Stimulated activated CD8-positive, alpha-beta memory T cell treated with anti-CD3 and anti-CD28 coated beads, Interleukin-2, amount 100 ng/mL, for 48 hours (primary cell): ENCODE data around the gene SLC26A2.
"Not testable (repeated sequence)": the region's sequence is repeated elsewhere in the genome, so short reads cannot be mapped to it uniquely, and the experiment has no call there.

Experiments used
- DNase-seq, 2 donors: peaks; one replicate each; pipeline ENCODE4 v3.0.0-alpha.2; 2020; ENCODE audit warnings: low read depth in 2 of 2

The SLC26A2 gene

DNA sequence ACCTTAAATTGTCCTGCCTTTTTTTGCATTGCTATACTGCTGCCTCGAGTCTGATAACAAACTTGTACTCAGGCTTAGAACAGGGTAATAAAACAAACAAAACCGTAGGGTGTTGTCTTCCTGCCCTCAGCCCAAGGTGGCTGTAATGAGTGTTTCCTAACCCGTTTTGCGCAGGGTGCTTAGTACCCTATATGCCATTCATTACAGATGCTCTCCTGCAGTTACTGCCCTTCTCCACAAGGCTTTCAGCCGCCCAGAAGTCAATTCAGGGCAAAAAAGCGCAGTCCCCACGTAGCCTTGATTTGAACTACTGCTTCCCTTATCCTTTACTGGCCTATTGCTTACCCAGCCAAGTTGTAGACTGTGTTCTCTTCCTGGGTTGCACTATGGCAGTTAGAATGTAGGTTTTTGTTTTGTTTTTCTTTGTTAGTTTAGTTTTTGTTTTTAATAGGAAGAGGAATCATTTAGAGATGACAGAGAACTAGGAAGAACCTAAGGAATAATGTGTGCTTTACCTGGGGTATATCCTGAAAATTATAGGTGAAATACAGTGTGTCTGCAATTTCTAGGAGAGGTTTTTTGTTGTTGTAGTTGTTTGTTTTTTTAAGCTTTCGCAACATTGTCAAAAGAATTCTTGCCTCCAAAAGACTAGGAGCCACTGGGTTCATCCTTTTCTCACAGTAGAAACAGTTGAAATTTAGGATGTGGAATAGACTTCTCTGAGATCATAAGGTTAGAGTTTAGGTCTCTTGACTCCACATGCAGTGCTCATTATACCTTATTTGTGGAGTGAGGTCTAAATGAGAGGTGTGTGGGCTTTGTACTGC is 41.3 kb downstream of the SLC26A2 start:
- DNase-seq: peak in 1 of 2 donors; percentile 22

- no peak for DNase-seq
Measured at GRCh38 chr5:150006318-150006717, 45.8 kb downstream of the SLC26A2 start.

GRCh38 chr5:150007050-150007449 is 46.5 kb downstream of the SLC26A2 start:
- DNase-seq: no peak

DNA sequence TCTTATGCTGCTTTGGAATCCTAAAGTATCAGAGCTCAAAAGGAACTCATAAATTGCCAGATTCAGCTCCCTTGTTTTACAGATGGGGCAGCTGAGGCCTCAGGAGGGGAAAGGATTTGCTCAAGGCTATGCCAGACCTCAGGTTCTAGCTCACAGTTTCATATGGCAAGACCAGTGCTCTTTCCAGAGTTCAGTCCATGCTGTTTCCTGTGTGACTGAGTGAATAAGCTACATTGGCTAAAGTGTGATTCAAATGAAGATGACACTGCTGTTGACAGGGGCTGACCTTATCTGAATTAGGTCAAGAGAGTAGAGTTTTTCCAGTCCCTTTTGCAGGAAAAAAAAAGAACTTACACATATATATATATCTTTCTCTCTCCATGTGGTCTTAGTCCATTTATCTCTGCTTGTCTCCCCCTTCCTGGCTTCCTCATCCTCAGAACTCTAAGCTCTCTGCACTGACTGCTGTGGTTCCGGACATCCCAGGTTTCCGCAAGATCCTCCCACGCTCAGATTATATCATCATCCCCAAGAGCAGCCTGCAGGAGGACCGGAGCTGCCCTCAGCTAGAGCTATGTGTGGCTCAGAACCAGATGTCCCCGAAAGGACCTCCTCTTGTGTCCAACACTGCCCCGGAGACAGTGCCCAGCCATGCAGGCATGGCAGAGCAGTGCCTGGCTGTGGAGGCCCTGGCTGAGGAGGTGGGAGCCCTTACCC is 49.3 kb downstream of the SLC26A2 start:
- no peak for DNase-seq

DNA sequence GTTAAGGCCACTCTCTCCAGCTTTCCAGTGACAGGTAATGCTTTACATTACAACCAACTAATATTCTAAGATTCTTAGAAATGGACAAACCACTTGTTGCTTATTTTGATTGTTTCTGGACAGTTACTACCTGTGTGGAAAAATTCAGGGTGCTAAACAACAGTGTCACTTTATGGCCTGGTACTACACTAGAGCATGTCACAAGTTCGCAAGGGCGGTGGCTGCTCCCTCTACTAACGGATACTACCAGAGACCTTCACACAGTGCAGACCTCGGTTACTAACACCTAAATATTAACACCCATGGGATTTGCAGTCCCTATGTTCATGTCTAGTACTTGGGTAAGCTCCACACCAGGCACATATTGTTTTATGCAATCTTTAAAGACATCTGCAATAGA is 53.4 kb downstream of the SLC26A2 start:
- DNase-seq: no peak

DNA sequence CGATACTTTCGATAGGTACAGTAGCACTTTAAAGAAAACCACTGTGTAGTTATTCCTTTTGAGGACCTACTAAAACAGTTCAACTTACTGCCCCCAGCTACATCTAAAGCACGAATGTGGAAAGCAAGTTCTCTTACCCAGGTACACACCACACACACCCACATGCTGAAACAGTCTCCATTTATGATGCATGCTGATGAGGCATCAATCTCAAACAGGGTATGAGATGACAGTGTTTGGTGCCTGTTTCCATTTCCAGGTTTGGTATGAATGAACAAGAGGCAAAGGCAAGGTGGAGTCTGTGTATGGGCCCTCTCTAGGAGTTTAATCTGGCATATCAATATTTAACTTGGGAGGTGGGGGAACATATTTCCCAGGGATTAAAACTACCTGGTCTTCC is 53.9 kb downstream of the SLC26A2 start:
- no peak for DNase-seq

DNA sequence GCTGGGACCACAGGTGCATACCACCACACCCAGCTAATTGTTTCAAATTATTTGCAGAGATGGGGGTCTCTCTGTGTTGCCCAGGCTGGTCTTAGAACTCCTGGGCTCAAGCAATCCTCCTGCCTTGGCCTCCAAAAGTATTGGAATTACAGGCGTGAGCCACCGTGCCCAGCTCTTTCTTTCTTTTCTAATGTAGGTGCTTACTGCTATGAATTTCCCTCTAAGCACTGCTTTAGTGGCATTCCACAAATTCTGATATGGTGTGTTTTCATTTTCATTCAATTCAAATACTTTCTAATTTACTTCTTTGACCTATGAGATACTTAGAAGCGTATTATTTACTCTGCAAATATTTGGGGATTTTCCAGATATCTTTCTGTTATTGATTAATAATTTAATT is 54.9 kb downstream of the SLC26A2 start:
- no peak for DNase-seq

DNA sequence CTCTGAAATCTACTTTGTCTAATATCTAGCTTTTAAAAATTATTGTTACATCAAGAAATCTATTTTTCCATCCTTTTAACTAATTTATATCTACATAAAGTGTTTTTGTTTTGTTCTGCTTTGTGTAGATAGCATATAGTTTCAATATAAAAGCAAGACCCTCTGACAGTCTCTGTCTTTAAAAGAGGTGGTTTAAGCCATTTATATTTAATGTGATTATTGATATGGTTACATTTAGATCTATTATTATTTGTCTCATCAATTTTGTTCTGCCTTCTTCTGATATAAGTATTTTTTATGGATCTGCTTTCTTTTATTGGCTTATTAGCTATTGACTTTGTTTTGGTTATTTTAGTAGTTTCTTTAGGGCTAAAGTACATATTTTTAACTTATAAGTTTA is 56.0 kb downstream of the SLC26A2 start:
- DNase-seq: no peak

- no peak for DNase-seq
Measured at GRCh38 chr5:150017226-150018005, 56.9 kb downstream of the SLC26A2 start.

- DNase-seq: no peak
Measured at GRCh38 chr5:150020249-150020648, 59.7 kb downstream of the SLC26A2 start.

DNA sequence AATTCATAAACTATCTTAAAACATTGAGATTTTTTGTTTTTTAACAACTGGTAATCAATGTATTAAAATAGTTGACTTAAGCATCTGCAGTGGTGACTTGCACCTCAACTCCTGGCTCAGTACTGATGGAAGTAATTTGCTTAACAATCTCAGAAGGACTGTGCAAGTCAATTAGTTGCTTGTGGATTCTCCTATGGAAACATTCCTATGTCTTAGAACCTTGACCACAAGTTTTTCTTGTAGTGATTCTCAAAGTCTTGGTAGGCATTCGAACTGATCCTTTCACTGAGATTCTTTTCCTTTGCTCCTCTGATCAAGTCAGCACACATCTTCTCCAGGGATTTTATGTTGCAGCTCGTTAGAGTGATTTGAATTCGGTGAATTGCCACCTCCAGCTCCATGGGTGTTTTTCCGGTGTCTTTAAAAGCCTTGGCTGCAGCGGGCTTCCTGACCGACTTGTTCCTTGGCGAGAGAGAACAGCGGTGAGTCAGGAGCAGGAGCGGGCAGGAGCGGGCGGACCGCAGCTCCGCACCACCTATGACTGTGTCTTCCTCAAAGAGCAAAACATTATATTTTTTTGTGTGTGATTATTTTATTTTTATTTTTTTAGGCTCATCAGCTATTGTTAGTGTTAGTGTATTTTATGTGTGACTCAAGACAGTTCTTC is 61.1 kb downstream of the SLC26A2 start:
- DNase-seq: no peak

DNA sequence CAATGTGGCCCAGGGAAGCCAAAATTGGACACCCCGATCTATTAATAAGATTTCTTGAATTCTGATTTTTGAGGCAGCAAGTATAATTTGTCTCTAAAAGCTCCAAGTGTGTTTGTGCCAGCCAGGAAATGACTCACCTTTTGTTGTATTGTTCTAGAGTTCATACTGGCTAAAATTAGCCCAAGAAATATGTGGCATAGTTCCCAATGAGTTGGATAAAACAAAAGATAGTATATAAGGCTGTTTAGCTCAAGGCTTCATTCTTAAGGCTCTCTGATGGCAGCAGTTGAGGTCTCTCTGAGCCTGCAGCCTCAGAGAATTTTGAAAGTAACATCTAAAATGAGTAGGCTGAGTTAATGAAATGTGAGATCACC is 61.6 kb downstream of the SLC26A2 start:
- DNase-seq: no peak

- no peak for DNase-seq
Measured at GRCh38 chr5:150022681-150023080, 62.1 kb downstream of the SLC26A2 start.

DNA sequence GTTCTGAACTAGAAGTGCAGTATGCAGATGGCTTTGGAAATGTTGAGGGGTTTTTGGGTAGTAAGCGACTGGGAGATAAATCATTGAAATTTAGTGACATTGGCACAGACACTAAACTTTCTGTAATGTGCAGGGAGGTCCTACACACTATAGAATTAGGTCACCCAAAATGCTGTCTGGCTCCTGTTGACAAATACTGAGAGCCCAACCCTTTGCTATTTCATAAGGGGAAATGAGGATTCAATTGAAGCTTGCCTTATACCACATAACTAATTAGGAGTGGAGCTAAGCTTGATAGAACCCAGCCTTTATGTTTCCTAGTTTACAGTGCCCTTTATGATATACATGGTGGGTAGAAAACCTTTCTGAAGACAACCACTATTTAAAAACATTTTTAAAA is 62.6 kb downstream of the SLC26A2 start:
- DNase-seq: no peak

DNA sequence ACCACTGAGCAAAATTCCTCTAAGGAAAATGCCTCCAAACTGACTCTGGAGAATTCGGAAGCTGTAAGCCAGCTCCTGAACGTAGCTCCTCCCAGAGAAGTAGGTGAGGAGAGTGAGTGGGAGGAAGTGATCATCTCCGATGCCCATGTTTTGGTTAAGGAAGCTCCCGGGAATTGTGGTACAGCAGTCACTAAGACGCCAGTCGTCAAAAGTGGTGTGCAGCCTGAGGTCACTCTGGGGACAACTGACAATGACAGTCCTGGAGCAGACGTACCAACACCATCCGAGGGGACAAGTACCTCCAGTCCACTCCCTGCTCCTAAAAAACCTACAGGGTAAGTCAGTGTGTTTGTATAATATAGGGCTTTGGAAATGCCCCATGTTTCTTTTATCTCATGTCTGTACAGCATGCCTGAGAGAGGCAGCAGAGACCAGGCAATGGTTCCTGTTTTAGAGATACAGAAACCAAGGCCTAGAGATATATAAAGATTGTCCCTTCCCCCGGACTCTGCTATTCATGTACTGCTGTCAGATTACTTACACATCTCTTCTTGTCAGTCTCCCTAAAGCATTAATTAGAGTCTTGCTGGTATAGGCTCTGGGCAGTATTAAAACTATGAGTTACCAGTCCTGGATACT is 63.9 kb downstream of the SLC26A2 start:
- no peak for DNase-seq

- no peak for DNase-seq
Measured at GRCh38 chr5:150026682-150027172, 66.2 kb downstream of the SLC26A2 start.

GRCh38 chr5:150028047-150028446 is 67.5 kb downstream of the SLC26A2 start:
- DNase-seq: not testable (repeated sequence)

DNA sequence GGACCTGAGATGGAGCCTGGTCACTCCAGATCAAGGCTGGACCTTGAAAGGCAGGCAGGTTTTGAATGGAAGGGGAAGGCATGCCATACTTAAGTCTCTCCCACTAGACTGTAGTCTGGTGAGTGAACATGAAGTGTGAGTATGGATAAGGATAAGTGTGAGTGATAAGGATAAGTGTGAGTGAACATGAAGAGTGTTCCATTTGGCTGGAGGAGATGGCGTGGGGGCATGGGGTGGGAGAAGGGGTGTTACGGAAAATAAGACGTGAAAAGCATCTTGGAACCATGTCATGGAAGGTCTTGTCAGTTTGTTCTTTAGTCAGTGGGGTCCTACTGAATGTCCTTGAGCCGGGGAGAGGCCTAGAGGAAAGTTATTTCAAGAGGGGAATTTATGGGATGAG is 72.8 kb downstream of the SLC26A2 start:
- DNase-seq: no peak

GRCh38 chr5:150034662-150035061 is 74.1 kb downstream of the SLC26A2 start:
- no peak for DNase-seq

GRCh38 chr5:150035139-150035895 is 74.8 kb downstream of the SLC26A2 start:
- DNase-seq: no peak

- DNase-seq: no peak
Measured at GRCh38 chr5:150036513-150036912, 76.0 kb downstream of the SLC26A2 start.
